K562 (cell line): ENCODE results near the gene GYS1. TPM values are rescaled to one million over a fixed set of nuclear protein-coding genes. Genes with fewer than 3 reads are reported as not detected.

Experiments used
- BHLHE40 ChIP-seq: IDR thresholded peaks from 2 replicates; pipeline ENCODE4 v1.6.1; 2011; ENCODE audit warnings: low read length, improper control_type of control experiment
- CEBPB ChIP-seq: fragments of 450-650 bp; IDR thresholded peaks from 2 replicates; pipeline ENCODE4 v1.6.1; 2016; ENCODE audit warnings: missing genetic modification characterization, missing compliant biosample characterization
- EHMT2 ChIP-seq: fragments of 450-650 bp; IDR thresholded peaks from 2 replicates; pipeline ENCODE4 v1.6.1; 2018; ENCODE audit warnings: antibody characterized with exemption
- FOSL1 ChIP-seq: fragments of 200-800 bp; sonication (Bioruptor generic); conservative IDR thresholded peaks from 2 replicates; pipeline ENCODE4 v1.6.1; 2016; ENCODE audit warnings: missing genetic modification characterization, missing compliant biosample characterization
- NR2C2 ChIP-seq, 2 experiments: fragments of 200-800 bp in 1 of 2; sonication (Bioruptor generic) in 1 of 2; sonication (generic) in 1 of 2; formaldehyde crosslinking in 1 of 2; IDR thresholded peaks; 2 replicates each; pipeline versions ENCODE4 v1.6.1 to v1.8.0; 2016 to 2022; ENCODE audit warnings: mild to moderate bottlenecking in 1 of 2, missing compliant biosample characterization in 1 of 2, missing genetic modification characterization in 1 of 2, missing genetic modification reagents in 1 of 2
- RERE ChIP-seq: sonication (generic); formaldehyde crosslinking; IDR thresholded peaks from 2 replicates; pipeline ENCODE4 v1.8.0; 2023; ENCODE audit warnings: missing genetic modification reagents, mild to moderate bottlenecking, borderline replicate concordance
- ZBTB17 ChIP-seq: fragments of 450-650 bp; formaldehyde crosslinking; IDR thresholded peaks from 2 replicates; pipeline ENCODE4 v1.4.0; 2020; ENCODE audit warnings: mild to moderate bottlenecking
- ZC3H11A ChIP-seq: IDR thresholded peaks from 2 replicates; pipeline ENCODE4 v1.6.1; 2012; ENCODE audit warnings: low read depth, low read length, improper control_type of control experiment
- ZNF318 ChIP-seq, 2 experiments: fragments of 450-650 bp; IDR thresholded peaks; 2 replicates each; pipeline ENCODE4 v1.6.1; 2016; ENCODE audit warnings: mild to moderate bottlenecking in 2 of 2, borderline replicate concordance in 1 of 2, low read depth in 1 of 2, moderate library complexity in 1 of 2
- ZNF644 ChIP-seq: fragments of 200-800 bp; sonication (Bioruptor generic); IDR thresholded peaks from 2 replicates; pipeline ENCODE4 v1.6.1; 2016; ENCODE audit warnings: low read depth, missing genetic modification characterization, missing compliant biosample characterization
- ZNF655 ChIP-seq: fragments of 250-450 bp; sonication (Bioruptor Pico); IDR thresholded peaks from 2 replicates; pipeline ENCODE4 v1.5.0; 2021
- ZNF668 ChIP-seq: fragments of 250-450 bp; sonication (Bioruptor Pico); IDR thresholded peaks from 2 replicates; pipeline ENCODE4 v1.8.0; 2022; ENCODE audit warnings: mild to moderate bottlenecking, inconsistent platforms
- ZNF780A ChIP-seq: fragments of 250-450 bp; sonication (Bioruptor Pico); IDR thresholded peaks from 2 replicates; pipeline ENCODE4 v1.5.0; 2021; ENCODE audit warnings: mild to moderate bottlenecking
- polyA plus RNA-seq, 8 experiments: library from polyadenylated mRNA; depleted of rRNA in 4 of 8; stranded (reverse) in 5 of 8; unstranded in 3 of 8; fragments of >200 nt; fragmentation: Nextera tagmentation in 2 of 8; fragmentation: Illumina TruSeq in 1 of 8; extraction: Ambion mirVana in 2 of 8; extraction: Trizol in 1 of 8; gene quantifications; 2 replicates each; pipeline versions ENCODE4 v1.2.1 to v1.2.3, GENCODE V29; 2011 to 2014; ENCODE audit warnings: inconsistent platforms in 1 of 8, missing spikeins in 1 of 8
- total RNA-seq, 7 experiments: library from RNA; depleted of rRNA in 6 of 7; stranded (reverse); fragments of >200 nt in 6 of 7; fragmentation: Illumina TruSeq in 2 of 7; extraction: Trizol in 2 of 7; gene quantifications; 2 replicates each; pipeline versions ENCODE4 v1.2.1 to v1.2.3, GENCODE V29; 2011 to 2021; ENCODE audit warnings: low replicate concordance in 1 of 7

Gene GYS1
- total and polyA plus RNA-seq, 9 of the 15 experiments (the other 6 are each of a cell fraction or from before 2014, with no cell fraction given): 1.9 to 31.1 (median 15.2) TPM

GRCh38 chr19:48970923-48971395 lies 22.1 kb downstream of the GYS1 start (continued):
- no peak for TF ChIP-seq ZNF318 (IDR thresholded peaks at IDR 0.05; ENCODE audit: borderline replicate concordance in 1 of 2, low read depth in 1 of 2)
- no peak for TF ChIP-seq RERE (CRISPR knock-in tag)
- no peak for TF ChIP-seq ZNF644 (tag)
- TF ChIP-seq ZNF780A (CRISPR knock-in tag): no peak
- no peak for TF ChIP-seq ZC3H11A
- TF ChIP-seq CEBPB: no peak
- 0 out of 2 replicates have a peak, but pooled peaks have one; percentile 13 for TF ChIP-seq ZBTB17 (CRISPR knock-in tag)
- TF ChIP-seq ZNF668: no peak
- TF ChIP-seq BHLHE40: peak; percentile 67
- no peak for TF ChIP-seq EHMT2
- TF ChIP-seq FOSL1: no peak
- no peak for TF ChIP-seq NR2C2 (CRISPR knock-in tag; IDR thresholded peaks at IDR 0.05)
- no peak for TF ChIP-seq NR2C2 (tag; IDR thresholded peaks at IDR 0.05)
- no peak for TF ChIP-seq ZNF655 (CRISPR knock-in tag)
